ENCODE results near the gene INPP5F.
"Not testable (repeated sequence)": the region's sequence is repeated elsewhere in the genome, so short reads cannot be mapped to it uniquely, and the experiment has no call there.

INPP5F gene

GRCh38 chr10:119705434-119705831, 20.4 kb upstream of the INPP5F start:
- DNase-seq (ENCODE audit: low read depth, low spot score): no peak
- no peak overlapping the region for H3K4me3 ChIP-seq (ENCODE audit: low read length)

- no peak for DNase-seq (ENCODE audit: low read depth, low spot score)
- H3K4me3 ChIP-seq (ENCODE audit: low read length): no peak overlapping the region
These were observed 19.1 kb upstream of the INPP5F start for GRCh38 chr10:119706521-119707278.

- H3K4me3 ChIP-seq (ENCODE audit: low read length); DNase-seq (ENCODE audit: low read depth, low spot score): not testable (repeated sequence)
These were observed 18.5 kb upstream of the INPP5F start for GRCh38 chr10:119707331-119707730.

- not testable (repeated sequence) for DNase-seq (ENCODE audit: low read depth, low spot score); H3K4me3 ChIP-seq (ENCODE audit: low read length)
These were observed 14.9 kb upstream of the INPP5F start for GRCh38 chr10:119710935-119711334.

- no peak for DNase-seq (ENCODE audit: low read depth, low spot score)
- no peak overlapping the region for H3K4me3 ChIP-seq (ENCODE audit: low read length)
These were observed 11.9 kb upstream of the INPP5F start for GRCh38 chr10:119713744-119714483.

GRCh38 chr10:119714484-119714816, 11.4 kb upstream of the INPP5F start:
- H3K4me3 ChIP-seq (ENCODE audit: low read length): no peak overlapping the region
- DNase-seq (ENCODE audit: low read depth, low spot score): no peak

GRCh38 chr10:119715628-119716505, 10.0 kb upstream of the INPP5F start:
- DNase-seq (ENCODE audit: low read depth, low spot score): no peak
- no peak overlapping the region for H3K4me3 ChIP-seq (ENCODE audit: low read length)

GRCh38 chr10:119723161-119723560, 2.7 kb upstream of the INPP5F start:
- DNase-seq (ENCODE audit: low read depth, low spot score): no peak

GRCh38 chr10:119723624-119724023, 2.2 kb upstream of the INPP5F start:
- no peak for DNase-seq (ENCODE audit: low read depth, low spot score)
- no peak overlapping the region for H3K4me3 ChIP-seq (ENCODE audit: low read length)

More at GRCh38 chr10:119723161-119723560, 2.7 kb upstream of the INPP5F start:
- H3K4me3 ChIP-seq (ENCODE audit: low read length): no peak overlapping the region

GRCh38 chr10:119724593-119725516, 995 bp upstream of the INPP5F start:
- DNase-seq (ENCODE audit: low read depth, low spot score): no peak

GRCh38 chr10:119725517-119725827, 378 bp upstream of the INPP5F start:
- peak overlapping the region; percentile 64 for H3K4me3 ChIP-seq (ENCODE audit: low read length)
- no peak for DNase-seq (ENCODE audit: low read depth, low spot score)

More at GRCh38 chr10:119724593-119725516, 995 bp upstream of the INPP5F start:
- peak overlapping the region; percentile 64 for H3K4me3 ChIP-seq (ENCODE audit: low read length)

GRCh38 chr10:119726676-119727261, 919 bp downstream of the INPP5F start:
- DNase-seq (ENCODE audit: low read depth, low spot score): no peak
- peak overlapping the region; percentile 64 for H3K4me3 ChIP-seq (ENCODE audit: low read length)

- DNase-seq (ENCODE audit: low read depth, low spot score): no peak
- H3K4me3 ChIP-seq (ENCODE audit: low read length): no peak overlapping the region
These were observed 2.4 kb downstream of the INPP5F start for GRCh38 chr10:119728172-119728800.

GRCh38 chr10:119734396-119735332, 8.8 kb downstream of the INPP5F start:
- H3K4me3 ChIP-seq (ENCODE audit: low read length): no peak overlapping the region
- no peak for DNase-seq (ENCODE audit: low read depth, low spot score)

- H3K4me3 ChIP-seq (ENCODE audit: low read length): no peak overlapping the region
- no peak for DNase-seq (ENCODE audit: low read depth, low spot score)
These were observed 9.6 kb downstream of the INPP5F start for GRCh38 chr10:119735451-119735850.

GRCh38 chr10:119736220-119736619, 10.4 kb downstream of the INPP5F start:
- no peak for DNase-seq (ENCODE audit: low read depth, low spot score)
- no peak overlapping the region for H3K4me3 ChIP-seq (ENCODE audit: low read length)

- no peak for DNase-seq (ENCODE audit: low read depth, low spot score)
- no peak overlapping the region for H3K4me3 ChIP-seq (ENCODE audit: low read length)
These were observed 11.3 kb downstream of the INPP5F start for GRCh38 chr10:119737039-119737663.

All from Jurkat, Clone E6-1 (cell line).